ENCODE data around the gene NUP210.
A peak's percentile ranks its signal among the peaks of the same experiment; 100 is the strongest.

NUP210 gene

GRCh38 chr3:13375464-13375863 is 44.7 kb downstream of the NUP210 start:
- DNase-seq (ENCODE audit: low read depth), result no peak

DNA sequence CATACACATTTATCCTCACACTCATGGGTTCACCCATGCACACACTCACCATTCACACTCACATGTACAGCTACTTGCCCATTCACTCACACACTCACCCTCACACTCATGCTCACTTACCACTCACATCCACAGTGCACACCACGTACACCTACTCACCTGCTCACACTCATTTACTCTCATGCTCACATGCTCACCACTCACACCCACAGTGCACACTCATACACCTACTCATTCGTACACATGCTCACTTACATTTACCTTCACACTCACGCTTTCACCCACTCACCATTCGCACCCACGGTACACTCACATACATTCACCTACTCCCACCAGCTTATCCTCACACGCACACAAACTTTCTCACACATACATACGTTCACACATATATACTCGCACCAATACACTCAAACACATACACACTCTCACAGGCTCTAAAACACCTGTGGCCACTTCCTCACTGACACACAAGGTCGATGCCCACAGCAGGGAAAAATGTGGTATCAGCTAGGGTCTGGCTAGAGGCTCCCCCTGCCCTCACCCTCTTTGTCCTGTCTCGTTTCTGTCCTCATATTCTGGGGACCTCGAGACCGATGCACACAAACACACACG is 46.0 kb downstream of the NUP210 start:
- no peak for DNase-seq (ENCODE audit: low read depth)

DNA sequence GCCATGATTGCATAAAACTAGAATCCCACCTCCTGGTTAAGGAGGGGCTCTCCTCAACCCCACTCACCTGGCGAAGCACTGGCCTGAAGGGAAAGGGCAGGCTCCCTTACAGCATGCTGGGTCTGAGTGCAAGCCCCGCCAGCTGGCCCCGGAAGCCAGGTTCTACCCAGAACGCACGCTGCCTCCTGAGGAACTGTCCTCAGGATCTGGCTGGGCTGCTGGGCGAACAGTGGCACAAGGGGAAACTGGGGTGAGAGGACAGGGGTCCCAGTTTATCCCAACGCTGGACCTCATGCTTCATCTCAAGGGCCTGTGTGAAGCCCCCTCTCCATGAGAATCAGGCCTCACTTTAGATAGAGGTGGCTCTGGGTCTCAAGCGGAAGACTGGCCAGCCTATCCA is 47.5 kb downstream of the NUP210 start:
- DNase-seq (ENCODE audit: low read depth), result no peak

DNA sequence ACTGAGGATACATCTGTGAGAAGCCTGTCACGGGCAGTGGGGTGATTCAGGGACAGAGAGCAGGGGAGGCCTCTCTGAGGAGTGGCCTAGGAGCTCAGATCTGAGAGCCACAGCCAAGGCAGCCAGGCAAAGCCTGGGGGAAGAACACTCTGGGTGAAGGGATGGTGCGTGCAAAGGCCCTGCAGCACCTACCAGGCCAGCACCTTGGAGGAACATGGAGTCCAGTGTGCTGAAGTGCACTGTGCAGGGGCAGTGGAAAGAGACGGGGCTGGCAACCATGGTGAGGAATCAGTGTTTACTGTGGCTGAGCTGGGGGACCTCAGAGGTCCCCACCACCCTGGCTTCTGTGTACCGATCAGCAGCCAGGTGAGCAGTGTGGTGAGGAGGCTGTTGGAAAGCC is 48.0 kb downstream of the NUP210 start:
- no peak for DNase-seq (ENCODE audit: low read depth)

- DNase-seq (ENCODE audit: low read depth), result peak; percentile 50
Measured at GRCh38 chr3:13371100-13372075, 48.7 kb downstream of the NUP210 start.

GRCh38 chr3:13370609-13371008 is 49.5 kb downstream of the NUP210 start:
- DNase-seq (ENCODE audit: low read depth), result no peak

- peak; percentile 22 for DNase-seq (ENCODE audit: low read depth)
Measured at GRCh38 chr3:13370055-13370454, 50.1 kb downstream of the NUP210 start.

DNA sequence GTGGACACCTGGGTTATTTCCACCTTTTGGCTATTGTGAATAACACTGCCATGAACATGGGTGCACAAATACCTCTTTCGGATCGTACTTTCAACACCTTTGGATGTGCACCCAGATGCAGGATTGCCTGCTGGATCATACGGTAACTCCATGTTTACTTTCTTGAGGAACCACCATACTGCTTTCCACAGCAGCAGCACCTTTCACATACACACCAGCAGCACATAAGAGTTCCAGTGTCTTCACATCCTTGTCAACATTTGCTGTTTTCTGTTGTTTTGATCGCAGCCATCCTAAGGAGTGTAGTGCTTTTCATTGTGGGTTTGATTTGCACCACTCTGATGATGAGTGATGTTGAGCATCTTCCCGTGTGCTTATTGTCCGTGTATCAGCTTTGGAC is 51.3 kb downstream of the NUP210 start:
- no peak for DNase-seq (ENCODE audit: low read depth)

DNA sequence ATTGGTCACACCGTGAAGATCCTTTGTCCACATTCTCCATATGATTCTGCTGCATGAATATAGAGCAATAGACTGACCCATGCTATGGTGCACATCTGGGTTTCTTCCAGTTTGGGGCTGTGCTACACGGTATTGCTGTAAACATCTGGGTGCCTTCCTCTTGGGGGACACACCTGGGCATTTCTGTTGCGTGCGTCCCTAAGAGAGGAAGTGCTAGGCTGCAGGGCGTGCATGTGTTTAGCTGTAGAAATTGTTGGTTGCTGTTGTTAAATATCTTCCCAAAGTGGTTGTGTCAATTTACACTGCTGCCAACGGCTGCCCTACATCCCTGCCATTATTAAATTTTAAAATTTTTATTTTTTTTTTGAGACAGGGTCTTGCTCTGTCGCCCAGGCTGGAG is 52.4 kb downstream of the NUP210 start:
- no peak for DNase-seq (ENCODE audit: low read depth)

GRCh38 chr3:13365390-13366379 is 54.4 kb downstream of the NUP210 start:
- DNase-seq (ENCODE audit: low read depth), result no peak

DNA sequence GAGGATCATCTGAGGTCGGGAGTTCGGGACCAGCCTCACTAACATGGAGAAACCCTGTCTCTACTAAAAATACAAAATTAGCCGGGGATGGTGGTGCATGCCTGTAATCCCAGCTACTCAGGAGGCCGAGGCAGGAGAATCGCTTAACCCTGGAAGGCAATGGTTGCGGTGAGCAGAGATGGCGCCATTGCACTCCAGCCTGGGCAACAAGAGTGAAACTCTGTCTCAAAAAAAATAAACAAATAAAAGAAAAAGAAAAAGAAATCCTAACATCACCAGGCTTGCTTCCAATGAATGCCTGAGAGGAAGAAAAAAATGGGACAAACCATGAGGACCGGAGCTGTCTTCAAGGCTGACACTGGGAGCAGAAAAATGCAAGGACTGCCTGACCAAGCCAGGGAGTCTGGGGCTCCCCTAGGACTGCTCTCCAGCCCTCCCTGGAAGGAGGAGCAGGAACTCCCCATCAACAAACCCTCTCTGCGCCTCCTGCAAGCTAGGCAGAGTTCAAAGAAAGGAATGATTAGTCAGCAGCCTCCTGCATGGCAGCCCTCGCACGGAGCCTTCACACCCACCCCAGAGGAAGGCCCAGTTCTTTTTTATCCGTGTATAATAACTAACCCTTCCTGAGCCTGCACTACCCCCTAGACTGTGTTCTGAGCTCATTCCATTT is 55.4 kb downstream of the NUP210 start:
- DNase-seq (ENCODE audit: low read depth), result peak; percentile 39

DNA sequence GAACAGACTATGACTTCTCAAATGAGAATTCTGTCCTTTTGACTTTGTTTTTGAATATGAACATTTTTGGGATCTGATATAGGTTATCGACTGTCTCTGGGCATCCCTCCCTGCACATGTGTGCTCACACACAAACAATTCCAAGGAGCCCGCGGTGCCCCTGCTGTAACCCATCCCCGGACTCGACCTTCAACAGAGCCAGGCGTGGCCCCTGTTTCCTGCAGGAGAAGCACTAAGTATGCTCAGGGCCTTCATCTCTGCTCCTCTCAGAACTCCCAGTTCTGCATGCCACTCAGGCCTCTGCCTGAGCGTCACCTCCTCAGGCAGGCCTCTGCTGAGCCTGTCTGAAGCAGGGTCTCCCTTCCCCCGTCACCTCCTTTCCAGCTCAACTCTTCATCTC is 57.6 kb downstream of the NUP210 start:
- no peak for DNase-seq (ENCODE audit: low read depth)

GRCh38 chr3:13359916-13360315 is 60.2 kb downstream of the NUP210 start:
- no peak for DNase-seq (ENCODE audit: low read depth)

- no peak for DNase-seq (ENCODE audit: low read depth)
Measured at GRCh38 chr3:13358643-13359042, 61.5 kb downstream of the NUP210 start.

DNA sequence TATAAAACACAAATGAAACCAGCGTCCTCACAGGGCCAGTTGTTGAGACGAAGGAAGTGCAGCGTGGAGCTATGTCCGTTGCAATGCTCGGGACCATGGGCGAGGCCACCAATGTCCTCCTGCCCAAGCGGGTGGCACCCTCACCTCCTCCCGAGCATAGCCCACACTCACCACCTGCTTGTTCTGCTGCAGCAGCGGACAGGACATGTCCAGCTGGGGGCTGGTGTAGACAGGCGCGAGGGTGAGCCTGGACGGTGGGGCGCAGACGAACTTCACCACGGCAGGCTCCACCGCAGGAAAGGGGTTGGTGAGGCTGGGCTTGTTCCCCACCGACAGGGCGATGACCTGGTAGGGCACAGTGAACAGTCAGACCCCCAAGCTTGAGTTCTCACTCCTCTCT is 62.1 kb downstream of the NUP210 start:
- no peak for DNase-seq (ENCODE audit: low read depth)

DNA sequence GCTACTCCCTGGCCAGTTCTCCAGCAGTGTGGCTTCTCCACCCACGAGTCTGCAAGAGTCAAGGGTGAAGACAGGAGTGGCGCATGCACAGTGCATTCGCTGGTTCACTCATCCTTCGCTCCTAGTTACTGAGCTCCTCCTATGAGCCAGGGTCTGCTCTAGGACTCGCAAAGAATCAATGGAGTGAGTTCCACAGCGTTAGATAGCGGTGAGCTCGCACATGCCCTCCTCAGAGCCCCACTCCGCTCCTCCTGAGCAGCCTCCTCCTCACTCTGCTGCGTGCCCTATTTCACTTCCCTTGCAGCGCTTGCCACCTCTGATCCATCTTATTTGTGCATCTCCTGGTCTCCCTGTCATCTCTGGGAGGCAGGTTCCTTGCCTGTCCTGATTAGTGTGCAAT is 63.0 kb downstream of the NUP210 start:
- DNase-seq (ENCODE audit: low read depth), result no peak

DNA sequence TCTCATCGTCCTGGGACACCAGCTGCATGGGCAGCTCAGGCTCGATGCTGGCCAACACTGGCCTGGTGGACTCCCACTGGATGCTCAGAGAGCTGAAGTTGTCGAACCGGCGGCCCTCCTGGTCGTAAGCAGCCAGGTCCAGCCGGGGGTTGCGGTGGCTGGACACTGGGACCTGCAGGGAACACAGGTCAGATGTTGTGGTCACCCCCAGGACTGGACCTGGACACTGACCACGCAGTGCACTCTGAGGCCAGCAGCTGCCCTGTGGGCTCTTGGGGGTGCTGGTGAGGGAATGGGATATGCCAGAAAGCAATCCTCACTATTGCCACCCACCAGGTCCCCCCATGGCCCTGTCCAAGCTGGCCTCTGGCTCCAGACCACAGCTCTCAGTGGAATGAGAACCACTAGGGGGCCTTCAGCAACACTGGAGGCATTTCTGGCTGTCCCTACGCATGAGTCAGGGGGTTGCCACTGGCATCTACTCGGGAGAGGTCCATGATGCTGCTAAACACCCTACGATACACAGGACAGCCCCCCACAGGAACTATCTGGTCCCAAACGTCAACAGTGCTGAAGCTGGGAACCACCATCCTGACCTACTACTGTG is 66.1 kb downstream of the NUP210 start:
- DNase-seq (ENCODE audit: low read depth), result peak; percentile 47

DNA sequence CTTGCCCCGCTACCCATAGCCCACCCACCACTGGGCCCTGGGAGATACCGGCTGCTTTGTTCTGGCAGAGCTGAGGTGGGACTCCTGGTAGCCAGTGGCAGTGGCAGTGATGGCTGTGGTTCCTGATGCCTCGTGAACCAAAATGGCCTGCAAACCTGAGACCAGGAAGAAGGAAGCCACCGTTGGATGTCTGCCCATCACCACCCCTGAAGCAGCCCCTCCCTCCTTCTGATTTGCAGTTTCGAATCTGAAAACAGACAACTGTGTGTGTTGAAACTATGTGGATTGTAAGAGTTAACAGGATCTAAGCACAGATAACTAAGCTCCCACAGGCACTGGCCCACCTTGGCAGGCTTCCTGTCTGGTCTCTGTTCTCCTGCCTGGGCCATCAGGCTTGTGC is 66.6 kb downstream of the NUP210 start:
- no peak for DNase-seq (ENCODE audit: low read depth)

DNA sequence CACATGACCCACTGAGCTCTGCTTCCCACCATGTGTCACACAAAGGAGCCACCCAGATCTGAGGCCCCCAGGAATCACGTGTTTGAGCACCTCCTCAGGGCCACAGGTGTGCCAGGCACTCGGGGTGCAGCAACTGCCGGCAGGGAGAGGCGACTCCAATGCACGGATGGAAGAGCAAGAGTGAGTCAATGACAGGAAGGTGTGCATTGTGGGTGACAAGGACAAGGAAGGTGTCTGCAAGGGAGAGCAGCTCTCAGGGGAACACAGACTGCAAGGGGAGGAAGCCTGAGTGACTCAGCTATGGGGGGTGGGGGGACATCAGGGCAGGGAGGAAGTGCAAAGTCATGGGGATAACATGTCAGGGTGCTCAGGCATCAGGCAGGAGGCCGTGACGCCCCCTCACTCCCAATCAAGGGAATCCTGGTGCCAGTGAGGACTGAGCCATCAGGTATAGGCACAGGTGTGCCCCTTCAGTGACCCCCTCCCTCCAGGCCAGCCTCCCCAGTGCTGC is 67.4 kb downstream of the NUP210 start:
- peak; percentile 73 for DNase-seq (ENCODE audit: low read depth)

DNA sequence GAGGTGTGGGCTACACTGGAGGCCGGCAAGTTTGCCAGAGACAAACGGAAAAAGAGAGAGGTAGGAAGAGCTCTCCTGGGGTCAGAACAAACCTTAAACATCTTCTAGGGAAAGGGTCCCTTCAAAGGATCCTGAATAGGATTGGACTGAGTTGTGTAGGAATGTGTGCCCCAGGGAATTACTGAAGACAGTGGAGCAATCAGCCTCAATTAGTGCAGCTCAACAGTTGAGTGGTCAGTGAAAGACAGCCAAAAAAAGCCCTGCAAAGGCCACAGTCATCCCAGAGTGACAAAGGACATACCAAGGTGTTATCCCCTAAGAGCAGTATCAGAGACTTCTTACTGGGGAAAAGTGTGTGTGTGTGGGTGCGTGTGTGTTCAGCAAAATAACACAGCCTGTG is 70.3 kb downstream of the NUP210 start:
- peak; percentile 13 for DNase-seq (ENCODE audit: low read depth)
